WTC11 (cell line): ENCODE measurements around the gene TTLL5. TPM values are rescaled to one million over a fixed set of nuclear protein-coding genes. Genes with fewer than 3 reads are reported as not detected.
A peak's percentile ranks its signal among the peaks of the same experiment; 100 is the strongest.

ENCODE experiments used
- ATAC-seq: fragments of 200-7000 bp; cut with Tn5 transposase; 2 replicates; pipeline ENCODE4 v1.10.0; 2021; ENCODE audit warnings: mild to moderate bottlenecking, moderate library complexity
- CTCF ChIA-PET: fragments of 300-600 bp; sonication (Branson Sonifier 250); formaldehyde crosslinking; loops from one replicate; lab custom pipeline; 2021; ENCODE audit warnings: antibody characterized with exemption; lab: Charles Lee
- POLR2A ChIA-PET: fragments of 350-600 bp; sonication (Branson Sonifier 250); formaldehyde crosslinking; loops from one replicate; lab custom pipeline; 2021; ENCODE audit warnings: antibody characterized with exemption; lab: Charles Lee
- DNase-seq: peaks from one replicate; pipeline ENCODE4 v3.0.0; 2021; ENCODE audit warnings: low spot score
- H3K27ac Mint-ChIP-seq: 2 replicates; pipeline ENCODE4 v1.8.0; 2021; ENCODE audit warnings: mixed read lengths
- H3K27me3 Mint-ChIP-seq: 2 replicates; pipeline ENCODE4 v1.8.0; 2021; ENCODE audit warnings: low read depth, mild to moderate bottlenecking, moderate library complexity, mixed read lengths
- H3K36me3 Mint-ChIP-seq: 2 replicates; pipeline ENCODE4 v1.8.0; 2021; ENCODE audit warnings: mixed read lengths
- H3K4me1 Mint-ChIP-seq: 2 replicates; pipeline ENCODE4 v1.8.0; 2022; ENCODE audit warnings: mixed read lengths
- H3K4me3 Mint-ChIP-seq: 2 replicates; pipeline ENCODE4 v1.8.0; 2021; ENCODE audit warnings: mild to moderate bottlenecking, moderate library complexity, mixed read lengths
- H3K9me3 Mint-ChIP-seq: 2 replicates; pipeline ENCODE4 v1.8.0; 2021; ENCODE audit warnings: mixed read lengths
- AR ChIP-seq: fragments of 250-450 bp; sonication (Bioruptor Pico); IDR thresholded peaks from 2 replicates; pipeline ENCODE4 v1.9.0; 2021; ENCODE audit warnings: mild to moderate bottlenecking
- ATF1 ChIP-seq: sonication (generic); formaldehyde crosslinking; IDR thresholded peaks from 2 replicates; pipeline ENCODE4 v1.8.1; 2023; ENCODE audit warnings: mild to moderate bottlenecking, moderate library complexity, missing genetic modification reagents
- CREB1 ChIP-seq: sonication (generic); formaldehyde crosslinking; IDR thresholded peaks from 2 replicates; pipeline ENCODE4 v1.8.0; 2023; ENCODE audit warnings: mild to moderate bottlenecking, missing genetic modification reagents
- CREM ChIP-seq: sonication (generic); formaldehyde crosslinking; IDR thresholded peaks from 2 replicates; pipeline ENCODE4 v1.8.1; 2022; ENCODE audit warnings: mild to moderate bottlenecking, missing genetic modification reagents, moderate library complexity
- CTCF ChIP-seq: fragments of 200-600 bp; IDR thresholded peaks from 2 replicates; pipeline ENCODE4 v1.8.0; 2022; ENCODE audit warnings: antibody characterized with exemption
- ELF4 ChIP-seq: sonication (generic); formaldehyde crosslinking; IDR thresholded peaks from 2 replicates; pipeline ENCODE4 v1.8.1; 2022; ENCODE audit warnings: low read depth, mild to moderate bottlenecking, moderate library complexity, missing genetic modification reagents
- JAZF1 ChIP-seq: fragments of 250-450 bp; sonication (Bioruptor Pico); IDR thresholded peaks from 2 replicates; pipeline ENCODE4 v1.9.0; 2021; ENCODE audit warnings: moderate library complexity, mild to moderate bottlenecking, inconsistent platforms
- JUN ChIP-seq: sonication (generic); formaldehyde crosslinking; IDR thresholded peaks from 2 replicates; pipeline ENCODE4 v1.8.0; 2023; ENCODE audit warnings: mild to moderate bottlenecking, missing genetic modification reagents
- MYBL2 ChIP-seq: sonication (generic); formaldehyde crosslinking; IDR thresholded peaks from 2 replicates; pipeline ENCODE4 v1.8.1; 2023; ENCODE audit warnings: mild to moderate bottlenecking, moderate library complexity, missing genetic modification reagents
- NR2C2 ChIP-seq: sonication (generic); formaldehyde crosslinking; IDR thresholded peaks from 2 replicates; pipeline ENCODE4 v1.8.0; 2022; ENCODE audit warnings: mild to moderate bottlenecking, missing genetic modification reagents
- OVOL2 ChIP-seq: fragments of 250-450 bp; sonication (Bioruptor Pico); IDR thresholded peaks from 2 replicates; pipeline ENCODE4 v1.9.0; 2021; ENCODE audit warnings: mild to moderate bottlenecking, borderline replicate concordance
- PRRX2 ChIP-seq: fragments of 250-450 bp; sonication (Bioruptor Pico); IDR thresholded peaks from 2 replicates; pipeline ENCODE4 v1.8.0; 2021; ENCODE audit warnings: mild to moderate bottlenecking
- RELA ChIP-seq: sonication (generic); formaldehyde crosslinking; IDR thresholded peaks from 2 replicates; pipeline ENCODE4 v1.8.1; 2022; ENCODE audit warnings: missing genetic modification reagents, mild to moderate bottlenecking, borderline replicate concordance
- RORB ChIP-seq: fragments of 250-450 bp; sonication (Bioruptor Pico); IDR thresholded peaks from 2 replicates; pipeline ENCODE4 v1.9.0; 2021; ENCODE audit warnings: mild to moderate bottlenecking
- SOX15 ChIP-seq: fragments of 250-450 bp; sonication (Bioruptor Pico); IDR thresholded peaks from 2 replicates; pipeline ENCODE4 v1.9.0; 2021; ENCODE audit warnings: mild to moderate bottlenecking
- STAT6 ChIP-seq: sonication (generic); formaldehyde crosslinking; conservative IDR thresholded peaks from 2 replicates; pipeline ENCODE4 v1.8.1; 2023; ENCODE audit warnings: mild to moderate bottlenecking, low read depth, missing genetic modification reagents, moderate library complexity
- TEAD4 ChIP-seq: sonication (generic); formaldehyde crosslinking; IDR thresholded peaks from 2 replicates; pipeline ENCODE4 v1.8.0; 2022; ENCODE audit warnings: mild to moderate bottlenecking, missing genetic modification reagents
- TP53 ChIP-seq: sonication (generic); formaldehyde crosslinking; IDR thresholded peaks from 2 replicates; pipeline ENCODE4 v1.8.1; 2023; ENCODE audit warnings: mild to moderate bottlenecking, missing genetic modification reagents
- ZBTB43 ChIP-seq: sonication (generic); formaldehyde crosslinking; IDR thresholded peaks from 2 replicates; pipeline ENCODE4 v1.8.1; 2023; ENCODE audit warnings: mild to moderate bottlenecking, missing genetic modification reagents
- ZNF219 ChIP-seq: sonication (generic); formaldehyde crosslinking; IDR thresholded peaks from 2 replicates; pipeline ENCODE4 v1.8.0; 2023; ENCODE audit warnings: missing genetic modification reagents, mild to moderate bottlenecking, borderline replicate concordance
- ZNF416 ChIP-seq: fragments of 250-450 bp; sonication (Bioruptor Pico); IDR thresholded peaks from 2 replicates; pipeline ENCODE4 v1.9.0; 2021; ENCODE audit warnings: mild to moderate bottlenecking, inconsistent platforms
- ZNF671 ChIP-seq: fragments of 250-450 bp; sonication (Bioruptor Pico); IDR thresholded peaks from 2 replicates; pipeline ENCODE4 v1.8.0; 2021; ENCODE audit warnings: mild to moderate bottlenecking
- total RNA-seq: library from RNA; stranded (reverse); gene quantifications from 3 replicates; pipeline ENCODE4 v1.2.3, GENCODE V29; 2021

Gene TTLL5
- total RNA-seq, 1 experiment from 2014 or later = 39.6 TPM

- H3K9me3 Mint-ChIP-seq = peaks cover 3% of the 10 kb centered on the region; the same call in 1 of the 2 replicates
- H3K4me1 Mint-ChIP-seq = peaks cover 5% of the 10 kb centered on the region
- DNase-seq = no peak
- ChIA-PET CTCF (no interaction called here), POLR2A (no interaction called here)
- TF ChIP-seq RELA (CRISPR knock-in tag) (no peak), TEAD4 (CRISPR knock-in tag) (no peak), OVOL2 (CRISPR knock-in tag) (no peak), CREM (CRISPR knock-in tag) (no peak), CTCF (no peak), TP53 (CRISPR knock-in tag) (no peak), AR (CRISPR knock-in tag) (no peak), CREB1 (no peak)
- no peak overlapping the region for H3K4me3 Mint-ChIP-seq
- peaks cover 8% of the 10 kb centered on the region for H3K36me3 Mint-ChIP-seq
- no peak for ATAC-seq
- no peaks in the 10 kb centered on the region for H3K27me3 Mint-ChIP-seq
- H3K27ac Mint-ChIP-seq = peak overlapping the region; percentile 15; the same call in 1 of the 2 replicates
Observed at GRCh38 chr14:75926431-75927115, 265.5 kb downstream of the TTLL5 start.

GRCh38 chr14:75927564-75928087 lies 266.6 kb downstream of the TTLL5 start:
- ChIA-PET CTCF (interaction anchor here (0.6 to 2.1 kb wide), 5 partner anchors 9 to 52 kb away, joined by 3 to 7 read pairs (median 4); no protein-coding TSS in a partner anchor), POLR2A (no interaction called here)
- Mint-ChIP-seq H3K27me3 (no peaks in the 10 kb centered on the region), H3K4me3 (no peak overlapping the region), H3K4me1 (peaks cover 5% of the 10 kb centered on the region), H3K9me3 (peaks cover 3% of the 10 kb centered on the region; the same call in 1 of the 2 replicates), H3K36me3 (peaks cover 8% of the 10 kb centered on the region), H3K27ac (no peak overlapping the region)
- no peak for ATAC-seq
- no peak for DNase-seq
- TF ChIP-seq PRRX2 (CRISPR knock-in tag) (no peak), NR2C2 (CRISPR knock-in tag) (no peak), ZNF416 (CRISPR knock-in tag) (no peak), STAT6 (CRISPR knock-in tag) (no peak), ZNF219 (CRISPR knock-in tag) (no peak), SOX15 (CRISPR knock-in tag) (no peak), JAZF1 (CRISPR knock-in tag) (no peak), ATF1 (no peak), TEAD4 (CRISPR knock-in tag) (no peak), JUN (CRISPR knock-in tag) (no peak), ZNF671 (CRISPR knock-in tag) (no peak), RORB (CRISPR knock-in tag) (no peak), TP53 (CRISPR knock-in tag) (no peak), MYBL2 (CRISPR knock-in tag) (no peak), ELF4 (no peak), ZBTB43 (CRISPR knock-in tag) (no peak), AR (CRISPR knock-in tag) (no peak)
